Bronchial epithelial cell (primary cell): ENCODE results near the gene PGGT1B. TPM values are rescaled to one million over a fixed set of nuclear protein-coding genes. Genes with fewer than 3 reads are reported as not detected.
A peak's percentile ranks its signal among the peaks of the same experiment; 100 is the strongest.

ENCODE experiments used
- DNase-seq: peaks from one replicate; pipeline ENCODE4 v3.0.0-alpha.2; 2010; ENCODE audit warnings: low read depth
- FAIRE-seq: peaks from 2 replicates; lab custom pipeline; 2011; peaks lifted over from hg19 to GRCh38; lab: Jason Lieb, UNC
- H3K27me3 ChIP-seq: 2 replicates; pipeline ENCODE4 v1.5.1; 2011; ENCODE audit warnings: low read length; ENCODE audit not compliant: control insufficient read depth, insufficient read depth
- H3K36me3 ChIP-seq: 2 replicates; pipeline ENCODE4 v1.5.1; 2011; ENCODE audit warnings: low read length; ENCODE audit not compliant: control insufficient read depth, insufficient read depth
- H3K4me3 ChIP-seq: 2 replicates; pipeline ENCODE4 v1.5.1; 2011; ENCODE audit warnings: mild to moderate bottlenecking, low read depth, low read length, control low read depth
- total RNA-seq: library from RNA; depleted of rRNA; stranded (reverse); fragments of >200 nt; gene quantifications from 2 replicates; pipeline ENCODE4 v1.2.1, GENCODE V29; 2014
- TF ChIP-seq, protein P1 (sequence below): IDR thresholded peaks from 2 replicates; pipeline ENCODE4 v1.5.1; 2011; ENCODE audit warnings: mild to moderate bottlenecking, moderate library complexity, low read length, control low read depth, inconsistent platforms; ENCODE audit not compliant: insufficient read depth, severe bottlenecking

The PGGT1B gene
- total RNA-seq, 1 donor from 2014 or later = 18.4 TPM

- Histone ChIP-seq H3K4me3 (no peak overlapping the region), H3K36me3 (no peaks in the 10 kb centered on the region), H3K27me3 (no peaks in the 10 kb centered on the region)
- TF ChIP-seq, protein P1, sequence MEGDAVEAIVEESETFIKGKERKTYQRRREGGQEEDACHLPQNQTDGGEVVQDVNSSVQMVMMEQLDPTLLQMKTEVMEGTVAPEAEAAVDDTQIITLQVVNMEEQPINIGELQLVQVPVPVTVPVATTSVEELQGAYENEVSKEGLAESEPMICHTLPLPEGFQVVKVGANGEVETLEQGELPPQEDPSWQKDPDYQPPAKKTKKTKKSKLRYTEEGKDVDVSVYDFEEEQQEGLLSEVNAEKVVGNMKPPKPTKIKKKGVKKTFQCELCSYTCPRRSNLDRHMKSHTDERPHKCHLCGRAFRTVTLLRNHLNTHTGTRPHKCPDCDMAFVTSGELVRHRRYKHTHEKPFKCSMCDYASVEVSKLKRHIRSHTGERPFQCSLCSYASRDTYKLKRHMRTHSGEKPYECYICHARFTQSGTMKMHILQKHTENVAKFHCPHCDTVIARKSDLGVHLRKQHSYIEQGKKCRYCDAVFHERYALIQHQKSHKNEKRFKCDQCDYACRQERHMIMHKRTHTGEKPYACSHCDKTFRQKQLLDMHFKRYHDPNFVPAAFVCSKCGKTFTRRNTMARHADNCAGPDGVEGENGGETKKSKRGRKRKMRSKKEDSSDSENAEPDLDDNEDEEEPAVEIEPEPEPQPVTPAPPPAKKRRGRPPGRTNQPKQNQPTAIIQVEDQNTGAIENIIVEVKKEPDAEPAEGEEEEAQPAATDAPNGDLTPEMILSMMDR = no peak
- DNase-seq = no peak
- FAIRE-seq = no peak
Measured at GRCh38 chr5:115271295-115272050, 8.8 kb upstream of the PGGT1B start.

DNA sequence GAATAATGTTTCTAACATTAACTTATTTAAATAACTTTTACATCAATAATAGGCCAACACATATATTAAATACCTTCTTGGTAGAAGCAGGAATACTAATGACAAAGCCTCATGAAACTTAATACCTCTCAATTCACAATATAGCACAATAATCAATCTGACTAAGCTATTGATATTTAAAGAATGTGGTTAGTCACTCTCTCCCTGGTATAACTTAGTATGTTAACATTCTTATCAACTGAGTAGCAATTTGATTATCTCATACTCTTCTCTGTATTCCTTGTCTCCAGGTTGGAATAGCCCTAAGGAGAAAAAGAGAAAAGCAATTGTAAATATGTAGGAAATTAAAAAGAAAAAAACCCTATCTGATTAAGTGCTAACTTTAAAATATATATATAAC, 4.9 kb upstream of the PGGT1B start:
- TF ChIP-seq, protein P1 = no peak
- Histone ChIP-seq H3K4me3 (no peak overlapping the region), H3K36me3 (no peaks in the 10 kb centered on the region), H3K27me3 (no peaks in the 10 kb centered on the region)
- DNase-seq (peak; percentile 85), FAIRE-seq (no peak)

- no peak for FAIRE-seq
- Histone ChIP-seq H3K27me3 (no peaks in the 10 kb centered on the region), H3K36me3 (no peaks in the 10 kb centered on the region), H3K4me3 (no peak overlapping the region)
- TF ChIP-seq, protein P1 = no peak
- DNase-seq = no peak
Measured at GRCh38 chr5:115265220-115265619, 2.5 kb upstream of the PGGT1B start.

- H3K27me3 ChIP-seq = no peaks in the 10 kb centered on the region
- TF ChIP-seq, protein P1 = no peak
- H3K4me3 ChIP-seq = no peak overlapping the region
- no peaks in the 10 kb centered on the region for H3K36me3 ChIP-seq
- FAIRE-seq (peak; percentile 7), DNase-seq (no peak)
Measured at GRCh38 chr5:115264786-115265185, 2.1 kb upstream of the PGGT1B start.

GRCh38 chr5:115263078-115263380, 352 bp upstream of the PGGT1B start:
- Histone ChIP-seq H3K36me3 (no peaks in the 10 kb centered on the region), H3K4me3 (peak overlapping the region; percentile 80), H3K27me3 (no peaks in the 10 kb centered on the region)
- TF ChIP-seq, protein P1 = no peak
- FAIRE-seq = no peak
- DNase-seq = no peak

GRCh38 chr5:115262011-115262320, 711 bp downstream of the PGGT1B start:
- FAIRE-seq (no peak), DNase-seq (peak; percentile 43)

More at GRCh38 chr5:115262011-115262320, 711 bp downstream of the PGGT1B start:
- H3K36me3 ChIP-seq = no peaks in the 10 kb centered on the region
- H3K4me3 ChIP-seq = peak overlapping the region; percentile 80
- H3K27me3 ChIP-seq = no peaks in the 10 kb centered on the region
- TF ChIP-seq, protein P1 = no peak
